GM21390 (cell line): ENCODE data around the gene PARP14.

Experiments
- ATAC-seq: cut with Tn5 transposase; IDR thresholded peaks from one replicate; pipeline ENCODE4 v1.9.1; 2021; ENCODE audit not compliant: unreplicated experiment

The PARP14 gene

GRCh38 chr3:122767540-122768372 is 87.1 kb downstream of the PARP14 start:
- no peak for ATAC-seq

- no peak for ATAC-seq
Measured at GRCh38 chr3:122770521-122771202, 90.0 kb downstream of the PARP14 start.

GRCh38 chr3:122772827-122773226 is 92.2 kb downstream of the PARP14 start:
- ATAC-seq, result no peak

GRCh38 chr3:122773944-122774509 is 93.4 kb downstream of the PARP14 start:
- peak; percentile 51 for ATAC-seq

GRCh38 chr3:122774564-122774963 is 93.9 kb downstream of the PARP14 start:
- no peak for ATAC-seq

- no peak for ATAC-seq
Measured at GRCh38 chr3:122776675-122777468, 96.2 kb downstream of the PARP14 start.

- ATAC-seq, result no peak
Measured at GRCh38 chr3:122777563-122777962, 96.9 kb downstream of the PARP14 start.
